Keratinocyte (primary cell): ENCODE results near the gene ZNF438. TPM values are rescaled to one million over a fixed set of nuclear protein-coding genes. Genes with fewer than 3 reads are reported as not detected.

Experiments used
- DNase-seq: peaks from one replicate; pipeline ENCODE4 v3.0.0-alpha.2; 2011; ENCODE audit warnings: low read depth, missing footprints, low spot score
- FAIRE-seq: peaks from 2 replicates; lab custom pipeline; 2011; peaks lifted over from hg19 to GRCh38; lab: Jason Lieb, UNC
- H2AFZ ChIP-seq: 2 replicates; pipeline ENCODE4 v1.6.0; 2012; ENCODE audit warnings: low read length, control low read depth, inconsistent platforms; ENCODE audit not compliant: control insufficient read depth
- H3K27ac ChIP-seq: 2 replicates; pipeline ENCODE4 v1.5.1; 2011; ENCODE audit warnings: low read length; ENCODE audit not compliant: control insufficient read depth, insufficient read depth
- H3K27me3 ChIP-seq: 3 replicates; pipeline ENCODE4 v1.6.0; 2011; ENCODE audit warnings: low read length; ENCODE audit not compliant: control insufficient read depth, insufficient read depth; ENCODE audit errors: extremely low read depth
- H3K36me3 ChIP-seq, 2 experiments: 2 replicates in 1 of 2; 3 replicates in 1 of 2; pipeline ENCODE4 v1.5.1; 2011; ENCODE audit warnings: low read length in 2 of 2, mild to moderate bottlenecking in 1 of 2; ENCODE audit not compliant: control insufficient read depth in 2 of 2, insufficient read depth in 2 of 2; ENCODE audit errors: extremely low read depth in 1 of 2
- H3K4me1 ChIP-seq: 3 replicates; pipeline ENCODE4 v1.5.1; 2011; ENCODE audit warnings: low read length; ENCODE audit not compliant: control insufficient read depth, insufficient read depth; ENCODE audit errors: extremely low read depth
- H3K4me2 ChIP-seq: 3 replicates; pipeline ENCODE4 v1.6.0; 2011; ENCODE audit warnings: low read depth, low read length; ENCODE audit not compliant: control insufficient read depth, insufficient read depth; ENCODE audit errors: extremely low read depth
- H3K4me3 ChIP-seq, 3 experiments: fragments of 200-600 bp in 1 of 3; sonication (generic) in 1 of 3; 2 replicates in 2 of 3; 3 replicates in 1 of 3; pipeline ENCODE4 v1.5.1; 2011 to 2016; ENCODE audit warnings: low read length in 3 of 3, mild to moderate bottlenecking in 3 of 3, control low read depth in 2 of 3, inconsistent platforms in 1 of 3, low read depth in 1 of 3, mixed read lengths in 1 of 3, mixed run types in 1 of 3, moderate library complexity in 1 of 3; ENCODE audit not compliant: control insufficient read depth in 2 of 3, insufficient read depth in 2 of 3; ENCODE audit errors: extremely low read depth in 1 of 3
- H3K79me2 ChIP-seq: 2 replicates; pipeline ENCODE4 v1.6.0; 2012; ENCODE audit warnings: low read length; ENCODE audit not compliant: control insufficient read depth, insufficient read depth
- H3K9ac ChIP-seq: 3 replicates; pipeline ENCODE4 v1.6.0; 2011; ENCODE audit warnings: low read length; ENCODE audit not compliant: control insufficient read depth, insufficient read depth; ENCODE audit errors: extremely low read depth
- H3K9me1 ChIP-seq: 3 replicates; pipeline ENCODE4 v1.6.0; 2011; ENCODE audit warnings: low read length; ENCODE audit not compliant: control insufficient read depth, insufficient read depth; ENCODE audit errors: extremely low read depth
- H3K9me3 ChIP-seq: 2 replicates; pipeline ENCODE4 v1.5.1; 2012; ENCODE audit warnings: low read depth, low read length; ENCODE audit not compliant: control insufficient read depth
- H4K20me1 ChIP-seq: 3 replicates; pipeline ENCODE4 v1.6.0; 2011; ENCODE audit warnings: low read length; ENCODE audit not compliant: control insufficient read depth, insufficient read depth; ENCODE audit errors: extremely low read depth
- EZH2 ChIP-seq: IDR thresholded peaks from one replicate; pipeline ENCODE4 v1.6.1; 2012; ENCODE audit warnings: inconsistent platforms, mild to moderate bottlenecking, low read length, moderate library complexity
- dilution Hi-C: fragments of 300-500 bp; cut with MboI; formaldehyde crosslinking; loops from one replicate; pipeline ENCODE4 v1.7.0; 2020; ENCODE audit warnings: low sequenced_read_pairs; ENCODE audit not compliant: extremely low pct_ligation_motif_present
- polyA plus RNA-seq, 5 experiments: library from polyadenylated mRNA; depleted of rRNA in 3 of 5; stranded (reverse) in 3 of 5; stranded (forward) in 1 of 5; unstranded in 1 of 5; fragments of >200 nt; gene quantifications; 1 replicate in 1 of 5; 2 replicates in 3 of 5; 3 replicates in 1 of 5; pipeline versions ENCODE4 v1.2.1 to v1.2.3, GENCODE V29; 2011 to 2012; ENCODE audit warnings: missing spikeins in 2 of 5, low read depth in 1 of 5, low replicate concordance in 1 of 5
- TF ChIP-seq, protein P1 (sequence below), 3 experiments: IDR thresholded peaks in 1 of 3; conservative IDR thresholded peaks in 1 of 3; optimal IDR thresholded peaks in 1 of 3; 2 replicates in 2 of 3; 3 replicates in 1 of 3; pipeline versions ENCODE3 to v1.5.1; 2011; ENCODE audit warnings: low read length in 3 of 3, mild to moderate bottlenecking in 3 of 3, moderate library complexity in 2 of 3, control low read depth in 1 of 3, inconsistent platforms in 1 of 3; ENCODE audit not compliant: insufficient read depth in 2 of 3; ENCODE audit errors: extremely low read depth in 1 of 3

The ZNF438 gene
- polyA plus RNA-seq, 1 donor (not counting 4 experiments of a cell fraction or from before 2014, with no cell fraction given) = 2.8 TPM

DNA sequence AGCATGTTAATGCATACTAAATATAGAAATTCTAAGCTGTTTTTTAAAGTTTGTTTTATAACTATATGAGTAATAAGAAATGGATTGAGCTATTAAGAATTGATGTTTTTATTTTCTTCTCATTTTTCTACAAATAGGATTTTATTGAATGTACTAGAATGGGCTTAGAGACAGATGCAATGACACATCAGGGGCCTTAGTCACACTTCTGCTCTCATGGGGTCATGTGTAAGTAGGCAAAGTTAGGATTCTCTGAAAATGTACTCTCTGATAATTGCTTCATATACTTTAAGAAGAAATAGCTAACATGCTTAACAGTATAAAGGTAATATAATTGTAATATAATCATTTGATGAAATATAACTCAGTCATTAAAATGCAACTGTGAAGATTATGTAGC, 154.6 kb downstream of the ZNF438 start:
- dilution Hi-C loops = no loop called here
- H3K9me1 ChIP-seq = no peaks in the 10 kb centered on the region
- no peak for FAIRE-seq
- H3K27ac ChIP-seq = no peak overlapping the region
- H3K4me2 ChIP-seq = no peak overlapping the region
- no peak for TF ChIP-seq EZH2
- TF ChIP-seq, protein P1, sequence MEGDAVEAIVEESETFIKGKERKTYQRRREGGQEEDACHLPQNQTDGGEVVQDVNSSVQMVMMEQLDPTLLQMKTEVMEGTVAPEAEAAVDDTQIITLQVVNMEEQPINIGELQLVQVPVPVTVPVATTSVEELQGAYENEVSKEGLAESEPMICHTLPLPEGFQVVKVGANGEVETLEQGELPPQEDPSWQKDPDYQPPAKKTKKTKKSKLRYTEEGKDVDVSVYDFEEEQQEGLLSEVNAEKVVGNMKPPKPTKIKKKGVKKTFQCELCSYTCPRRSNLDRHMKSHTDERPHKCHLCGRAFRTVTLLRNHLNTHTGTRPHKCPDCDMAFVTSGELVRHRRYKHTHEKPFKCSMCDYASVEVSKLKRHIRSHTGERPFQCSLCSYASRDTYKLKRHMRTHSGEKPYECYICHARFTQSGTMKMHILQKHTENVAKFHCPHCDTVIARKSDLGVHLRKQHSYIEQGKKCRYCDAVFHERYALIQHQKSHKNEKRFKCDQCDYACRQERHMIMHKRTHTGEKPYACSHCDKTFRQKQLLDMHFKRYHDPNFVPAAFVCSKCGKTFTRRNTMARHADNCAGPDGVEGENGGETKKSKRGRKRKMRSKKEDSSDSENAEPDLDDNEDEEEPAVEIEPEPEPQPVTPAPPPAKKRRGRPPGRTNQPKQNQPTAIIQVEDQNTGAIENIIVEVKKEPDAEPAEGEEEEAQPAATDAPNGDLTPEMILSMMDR (optimal IDR thresholded peaks at IDR 0.05 in 1 of 3, IDR thresholded peaks at IDR 0.05 in 1 of 3, conservative IDR thresholded peaks at IDR 0.05 in 1 of 3; ENCODE audit: extremely low read depth in 1 of 3, insufficient read depth in 2 of 3, low read length in 3 of 3) = no peak
- H3K4me3 ChIP-seq = no peak overlapping the region
- DNase-seq = no peak
- H3K4me1 ChIP-seq = no peaks in the 10 kb centered on the region
- H4K20me1 ChIP-seq = no peaks in the 10 kb centered on the region
- no peaks in the 10 kb centered on the region for H3K27me3 ChIP-seq
- H3K79me2 ChIP-seq = no peaks in the 10 kb centered on the region
- H3K9ac ChIP-seq = no peak overlapping the region
- no peaks in the 10 kb centered on the region for H3K36me3 ChIP-seq
- H3K9me3 ChIP-seq = no peaks in the 10 kb centered on the region
- H2AFZ ChIP-seq = no peak overlapping the region

DNA sequence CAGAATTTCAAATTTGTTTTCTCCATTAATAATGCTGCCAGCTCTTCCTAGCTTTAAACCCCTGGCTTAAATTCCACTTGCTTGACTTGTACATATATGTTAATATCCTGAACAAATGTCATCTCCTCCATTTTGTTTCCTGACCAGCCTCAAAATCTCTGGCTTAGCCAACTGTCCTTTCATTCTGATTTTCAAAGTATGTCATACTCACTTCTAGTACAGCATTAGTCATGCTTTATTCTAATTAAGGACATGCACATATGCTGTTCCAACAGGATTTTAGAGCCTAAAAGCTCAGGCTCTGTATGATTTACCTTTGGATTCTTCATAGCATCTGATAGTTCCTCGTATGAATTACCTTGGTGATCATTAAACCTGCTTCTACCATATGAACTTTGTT, 158.3 kb downstream of the ZNF438 start:
- H3K4me1 ChIP-seq = no peaks in the 10 kb centered on the region
- H3K36me3 ChIP-seq = no peaks in the 10 kb centered on the region
- no peak overlapping the region for H3K4me2 ChIP-seq
- no peak overlapping the region for H3K4me3 ChIP-seq
- no peak overlapping the region for H2AFZ ChIP-seq
- no peak for FAIRE-seq
- no peak for DNase-seq
- TF ChIP-seq EZH2 = no peak
- TF ChIP-seq, protein P1 (optimal IDR thresholded peaks at IDR 0.05 in 1 of 3, IDR thresholded peaks at IDR 0.05 in 1 of 3, conservative IDR thresholded peaks at IDR 0.05 in 1 of 3; ENCODE audit: extremely low read depth in 1 of 3, insufficient read depth in 2 of 3, low read length in 3 of 3) = no peak
- no peak overlapping the region for H3K27ac ChIP-seq
- dilution Hi-C loops = no loop called here
- no peaks in the 10 kb centered on the region for H4K20me1 ChIP-seq
- H3K9me3 ChIP-seq = no peaks in the 10 kb centered on the region
- H3K9ac ChIP-seq = no peak overlapping the region
- H3K27me3 ChIP-seq = no peaks in the 10 kb centered on the region
- no peaks in the 10 kb centered on the region for H3K79me2 ChIP-seq
- H3K9me1 ChIP-seq = no peaks in the 10 kb centered on the region
